CD1c-positive myeloid dendritic cell (primary cell): ENCODE data around the gene DTX3.
"Not testable (repeated sequence)": the region's sequence is repeated elsewhere in the genome, so short reads cannot be mapped to it uniquely, and the experiment has no call there.

Experiments
- DNase-seq: peaks from one replicate; pipeline ENCODE4 v3.0.0-alpha.2; 2016; ENCODE audit errors: extremely low spot score

Gene DTX3

GRCh38 chr12:57607958-57608663, 3.5 kb downstream of the DTX3 start:
- no peak for DNase-seq

GRCh38 chr12:57609101-57609780, 4.6 kb downstream of the DTX3 start:
- DNase-seq: no peak

- DNase-seq: no peak
Observed at GRCh38 chr12:57609781-57610553, 5.3 kb downstream of the DTX3 start.

GRCh38 chr12:57610554-57611107, 6.0 kb downstream of the DTX3 start:
- DNase-seq: no peak

- DNase-seq: no peak
Observed at GRCh38 chr12:57611108-57611826, 6.6 kb downstream of the DTX3 start, which contains the start of gene ARHGEF25. TSS of gene ARHGEF25 (plus strand) at chr12:57611435. CDS start at chr12:57611895, 460 bp downstream.

GRCh38 chr12:57611827-57612710, 7.4 kb downstream of the DTX3 start:
- no peak for DNase-seq

- no peak for DNase-seq
Observed at GRCh38 chr12:57612711-57613426, 8.2 kb downstream of the DTX3 start.

- DNase-seq: no peak
Observed at GRCh38 chr12:57613427-57614109, 8.9 kb downstream of the DTX3 start.

GRCh38 chr12:57614178-57614947, 9.7 kb downstream of the DTX3 start:
- DNase-seq: no peak

- no peak for DNase-seq
Observed at GRCh38 chr12:57614948-57615500, 10.4 kb downstream of the DTX3 start.

GRCh38 chr12:57615637-57616036, 11.0 kb downstream of the DTX3 start:
- no peak for DNase-seq

GRCh38 chr12:57616383-57617101, 11.9 kb downstream of the DTX3 start:
- no peak for DNase-seq

- no peak for DNase-seq
Observed at GRCh38 chr12:57617942-57618341, 13.3 kb downstream of the DTX3 start.

- not testable (repeated sequence) for DNase-seq
Observed at GRCh38 chr12:57618431-57618830, 13.8 kb downstream of the DTX3 start.

GRCh38 chr12:57618966-57619433, 14.4 kb downstream of the DTX3 start:
- no peak for DNase-seq

GRCh38 chr12:57619434-57620244, 15.0 kb downstream of the DTX3 start:
- DNase-seq: no peak
